Skeletal muscle tissue (tissue), 4 donors: ENCODE results near the gene SFT2D3. TPM values are rescaled to one million over a fixed set of nuclear protein-coding genes. Genes with fewer than 3 reads are reported as not detected.

Experiments used
- H3K27ac ChIP-seq: one replicate; pipeline ENCODE4 v1.7.0; 2013; ENCODE audit warnings: mild to moderate bottlenecking, low read depth, low read length, inconsistent platforms
- H3K27me3 ChIP-seq, 3 donors: one replicate each; pipeline ENCODE4 v1.7.0; 2013; ENCODE audit warnings: low read length in 3 of 3; ENCODE audit not compliant: control insufficient read depth in 3 of 3, insufficient read depth in 3 of 3
- H3K36me3 ChIP-seq, 3 donors: one replicate each; pipeline ENCODE4 v1.7.0; 2013; ENCODE audit warnings: low read length in 3 of 3; ENCODE audit not compliant: control insufficient read depth in 3 of 3, insufficient read depth in 3 of 3
- H3K4me1 ChIP-seq, 3 donors: one replicate each; pipeline ENCODE4 v1.7.0; 2013; ENCODE audit warnings: low read length in 3 of 3, mild to moderate bottlenecking in 3 of 3; ENCODE audit not compliant: control insufficient read depth in 3 of 3, insufficient read depth in 3 of 3
- H3K4me3 ChIP-seq, 3 donors: one replicate each; pipeline ENCODE4 v1.7.0; 2013; ENCODE audit warnings: low read length in 3 of 3
- H3K9ac ChIP-seq, 3 donors: one replicate each; pipeline ENCODE4 v1.7.0; 2013; ENCODE audit warnings: low read length in 3 of 3, mild to moderate bottlenecking in 3 of 3, moderate library complexity in 2 of 3, low read depth in 1 of 3
- H3K9me3 ChIP-seq, 3 donors: one replicate each; pipeline ENCODE4 v1.7.0; 2013; ENCODE audit warnings: low read length in 3 of 3; ENCODE audit not compliant: control insufficient read depth in 3 of 3
- total RNA-seq: library from RNA; depleted of rRNA; stranded (reverse); fragments of >200 nt; gene quantifications from one replicate; pipeline ENCODE4 v1.2.3, GENCODE V29; 2014
- donor health status: Osteomylitis.

SFT2D3 gene
- total RNA-seq, 1 donor from 2014 or later = 7.8 TPM

DNA sequence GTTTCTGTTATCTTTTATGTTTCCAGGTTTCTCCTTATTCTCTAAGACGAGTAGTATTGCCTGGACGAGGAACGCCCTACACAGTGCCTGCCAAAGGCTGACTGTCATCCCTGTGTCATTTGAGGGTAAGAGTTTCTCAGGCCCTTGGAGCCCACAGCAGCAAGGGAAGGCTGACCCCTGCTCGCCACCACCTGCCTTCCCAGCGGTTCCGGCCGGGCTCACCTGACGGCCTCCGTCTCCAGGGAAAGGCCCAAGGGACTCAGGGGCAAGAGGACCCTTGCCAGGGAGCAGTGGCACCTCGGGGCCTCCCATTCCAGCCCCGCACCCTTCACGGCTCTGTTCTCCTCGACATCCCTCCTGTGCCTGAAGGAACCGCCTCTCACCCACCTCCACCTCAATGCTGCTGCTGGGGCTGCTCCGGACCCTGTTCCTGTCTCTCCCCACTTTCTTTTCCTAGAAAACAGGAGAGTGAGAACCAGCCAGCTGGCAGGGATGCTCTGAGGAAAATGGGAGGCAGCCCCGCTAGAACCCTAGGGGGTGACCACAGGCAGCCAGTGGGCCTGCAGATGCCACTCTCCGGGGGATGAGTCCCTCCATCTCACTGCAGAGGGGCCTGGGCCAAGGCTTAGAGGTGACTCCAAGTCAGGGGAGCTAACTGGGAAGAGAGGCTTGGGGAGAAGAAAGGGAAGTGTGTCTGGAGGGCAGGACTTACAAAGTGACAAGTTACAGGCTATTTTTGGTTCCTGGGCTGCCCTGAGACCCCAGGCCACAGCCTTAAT is 27.8 kb upstream of the SFT2D3 start:
- peak overlapping the region; percentile 45 to 81 (median 66) for H3K9ac ChIP-seq
- H3K4me3 ChIP-seq = peak overlapping the region; percentile 64 to 72 (median 72)
- H3K27me3 ChIP-seq = peaks cover 0 to 34% (median 30%) of the 10 kb centered on the region in 3 donors
- H3K27ac ChIP-seq = peak overlapping the region; percentile 50
- H3K9me3 ChIP-seq = no peaks in the 10 kb centered on the region
- H3K4me1 ChIP-seq = peaks cover 25 to 29% (median 27%) of the 10 kb centered on the region in 3 donors
- no peaks in the 10 kb centered on the region for H3K36me3 ChIP-seq

DNA sequence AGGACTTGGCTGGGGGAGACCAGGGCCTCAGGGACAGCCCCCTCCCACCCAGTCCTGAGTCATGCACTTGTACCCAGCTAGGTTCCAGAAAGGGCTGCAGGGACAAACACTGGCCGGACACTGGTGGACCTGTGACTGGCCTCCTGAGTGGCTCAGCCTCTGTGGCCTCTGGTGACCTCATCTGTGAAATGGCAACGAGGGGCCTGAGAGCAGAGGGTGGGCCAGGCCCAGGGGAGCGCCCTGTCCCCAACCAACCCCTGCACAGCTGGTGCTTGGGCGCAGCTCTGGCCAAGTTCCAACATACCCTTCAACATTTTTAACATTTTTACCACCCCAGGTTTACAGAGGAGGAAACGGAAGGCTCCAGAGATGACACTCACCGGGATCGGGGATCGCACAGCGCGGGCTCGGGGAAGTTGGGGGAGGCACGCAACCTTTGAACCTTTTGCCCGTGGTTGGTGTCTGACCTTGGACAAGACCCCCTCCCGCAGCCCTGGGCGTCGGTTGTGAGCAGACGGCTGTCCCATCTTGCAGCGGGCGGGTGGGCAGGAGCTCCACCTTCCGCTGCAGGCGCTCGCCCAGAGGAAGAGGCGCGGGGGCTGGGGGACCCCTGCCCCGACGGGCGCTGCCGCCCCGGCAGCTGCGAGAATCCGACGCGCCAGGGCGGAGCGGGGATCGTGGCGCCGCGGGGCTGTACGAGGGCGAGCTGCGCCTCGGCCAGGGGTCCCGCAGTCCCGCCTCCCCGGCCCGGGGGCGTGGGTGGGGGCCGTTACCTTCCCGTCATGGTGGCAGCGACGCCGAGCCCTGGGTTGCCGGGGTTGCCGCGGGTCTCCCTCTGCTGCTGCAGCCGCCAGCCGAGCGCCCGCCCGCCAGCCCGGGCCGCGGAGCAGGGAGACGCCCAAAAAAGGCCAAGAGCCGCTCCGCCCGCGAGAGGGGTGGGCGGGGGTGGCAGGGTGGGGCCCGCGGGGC is 26.8 kb upstream of the SFT2D3 start:
- peaks cover 25 to 35% (median 27%) of the 10 kb centered on the region in 3 donors for H3K4me1 ChIP-seq
- no peaks in the 10 kb centered on the region for H3K9me3 ChIP-seq
- no peaks in the 10 kb centered on the region for H3K36me3 ChIP-seq
- peak overlapping the region; percentile 50 for H3K27ac ChIP-seq
- peak overlapping the region; percentile 45 to 81 (median 74) for H3K9ac ChIP-seq
- peak overlapping the region; percentile 64 to 72 (median 72) for H3K4me3 ChIP-seq
- H3K27me3 ChIP-seq = peaks cover 0 to 38% (median 32%) of the 10 kb centered on the region in 3 donors

DNA sequence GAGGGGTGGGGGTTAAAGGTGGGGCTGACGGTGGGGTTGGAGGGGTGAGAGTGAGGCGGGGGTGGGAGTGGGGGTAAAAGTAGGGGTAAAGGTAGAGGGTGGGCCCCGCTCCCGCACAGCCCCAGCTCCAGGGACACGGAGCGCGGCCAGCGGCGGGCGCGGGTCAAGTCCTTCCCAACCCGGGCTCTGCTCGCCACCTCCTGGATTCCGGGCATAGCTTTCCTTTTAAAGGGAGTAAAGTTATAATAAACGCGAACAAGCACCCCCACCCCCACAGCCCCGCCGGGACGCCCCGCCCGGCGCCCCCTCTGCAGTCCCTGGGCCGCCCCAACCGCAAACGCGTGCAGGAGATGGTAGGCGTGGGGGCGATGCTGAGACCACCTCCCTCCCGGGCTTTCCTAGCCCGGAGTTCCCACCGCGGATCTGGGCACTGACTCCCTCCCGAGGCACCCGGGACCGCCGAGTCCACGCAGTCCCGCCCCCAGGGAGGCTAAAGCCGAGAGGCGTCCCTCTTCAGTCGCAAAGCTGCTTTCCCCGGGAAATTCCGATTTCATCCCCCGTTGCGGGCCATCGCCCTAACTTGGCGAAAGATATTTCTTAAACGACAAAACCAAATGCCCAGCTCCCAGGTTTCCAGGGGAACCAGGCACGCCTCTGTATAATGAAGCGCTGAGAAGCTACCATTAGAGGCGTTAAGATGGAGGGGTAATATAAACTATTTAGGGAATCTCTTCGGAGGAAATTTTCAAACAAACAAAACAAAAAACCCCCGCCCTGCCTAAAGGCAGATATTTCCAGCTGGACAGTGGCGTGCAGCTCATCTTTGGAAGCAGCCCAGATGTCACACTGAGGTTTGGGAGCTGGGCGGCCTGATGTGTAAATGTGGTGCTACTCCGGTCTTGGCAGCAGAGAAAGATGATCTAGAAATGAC is 25.7 kb upstream of the SFT2D3 start, which contains the start of gene LIMS2:
TSS of gene LIMS2 (minus strand) at position 200 of the 931 bp plus-strand sequence. CDS start 506 bp downstream, outside the sequence.
- H3K27me3 ChIP-seq = peaks cover 0 to 40% (median 32%) of the 10 kb centered on the region in 3 donors

GRCh38 chr2:127676906-127677305 is 24.4 kb upstream of the SFT2D3 start:
- Histone ChIP-seq H3K27ac (no peak overlapping the region), H3K4me3 (peak overlapping the region in 1 of 3 donors; percentile 6), H3K4me1 (peaks cover 27 to 42% (median 33%) of the 10 kb centered on the region in 3 donors), H3K36me3 (no peaks in the 10 kb centered on the region), H3K9me3 (no peaks in the 10 kb centered on the region), H3K9ac (no peak overlapping the region), H3K27me3 (peaks cover 0 to 42% (median 29%) of the 10 kb centered on the region in 3 donors)

More for the DNA sequence above, 25.7 kb upstream of the SFT2D3 start, which contains the start of gene LIMS2:
- peaks cover 26 to 37% (median 27%) of the 10 kb centered on the region in 3 donors for H3K4me1 ChIP-seq
- no peaks in the 10 kb centered on the region for H3K36me3 ChIP-seq
- peak within 1 kb of the TSS; percentile 50 for H3K27ac ChIP-seq
- peak within 1 kb of the TSS; percentile 64 to 72 (median 72) for H3K4me3 ChIP-seq
- H3K9ac ChIP-seq = peak within 1 kb of the TSS; percentile 45 to 81 (median 74)
- H3K9me3 ChIP-seq = no peaks in the 10 kb centered on the region

DNA sequence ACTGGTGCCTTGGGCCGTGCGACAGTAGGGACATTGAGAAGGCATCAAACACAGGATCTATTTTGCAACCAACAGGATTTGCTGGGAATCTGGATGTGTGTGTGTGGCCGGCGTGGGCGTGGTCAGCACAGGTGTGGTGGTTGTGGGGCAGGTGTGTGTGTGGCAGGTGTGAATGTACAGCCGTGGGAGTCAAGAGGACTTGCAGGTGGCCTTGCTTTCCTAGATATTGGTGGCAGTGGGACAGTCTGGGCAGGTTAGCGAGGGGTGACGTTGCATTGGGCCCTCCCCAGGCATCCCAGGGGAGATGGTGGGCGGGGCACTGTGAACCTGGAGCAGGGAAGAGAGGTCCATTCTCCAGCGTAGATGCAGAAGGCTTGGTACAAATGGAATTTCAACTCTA is 22.8 kb upstream of the SFT2D3 start:
- H3K4me1 ChIP-seq = peaks cover 17 to 37% (median 25%) of the 10 kb centered on the region in 3 donors
- H3K27ac ChIP-seq = no peak overlapping the region
- no peaks in the 10 kb centered on the region for H3K36me3 ChIP-seq
- H3K9ac ChIP-seq = no peak overlapping the region
- no peak overlapping the region for H3K4me3 ChIP-seq
- no peaks in the 10 kb centered on the region for H3K9me3 ChIP-seq
- H3K27me3 ChIP-seq = peaks cover 0 to 38% (median 27%) of the 10 kb centered on the region in 3 donors

DNA sequence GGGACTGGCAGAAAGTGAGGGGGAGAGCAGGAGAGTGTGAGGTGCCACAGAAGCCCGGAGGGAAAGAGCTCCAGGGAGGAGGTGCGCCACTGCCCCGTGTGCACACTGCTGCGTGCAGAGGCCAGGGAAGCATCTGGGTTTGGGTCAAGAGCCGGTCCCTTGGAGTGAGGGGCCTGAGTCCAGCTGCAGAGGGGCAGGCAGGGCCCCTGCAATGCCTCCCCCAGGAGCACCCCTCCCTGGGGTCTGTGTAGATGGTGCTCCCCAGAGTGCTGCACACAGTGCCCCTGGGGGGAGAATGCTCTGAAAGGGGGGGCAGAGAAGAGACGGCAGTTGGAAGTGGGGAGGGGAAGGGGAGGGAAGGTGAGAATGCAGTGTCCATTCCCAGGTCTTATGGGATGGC is 22.3 kb upstream of the SFT2D3 start:
- no peaks in the 10 kb centered on the region for H3K9me3 ChIP-seq
- peaks cover 0 to 38% (median 25%) of the 10 kb centered on the region in 3 donors for H3K27me3 ChIP-seq
- H3K4me3 ChIP-seq = no peak overlapping the region
- peaks cover 17 to 40% (median 23%) of the 10 kb centered on the region in 3 donors for H3K4me1 ChIP-seq
- H3K9ac ChIP-seq = no peak overlapping the region
- no peaks in the 10 kb centered on the region for H3K36me3 ChIP-seq
- no peak overlapping the region for H3K27ac ChIP-seq

GRCh38 chr2:127679680-127680361 is 21.5 kb upstream of the SFT2D3 start:
- Histone ChIP-seq H3K9me3 (no peaks in the 10 kb centered on the region), H3K9ac (peak overlapping the region in 1 of 3 donors; percentile 25), H3K27me3 (peaks cover 0 to 32% (median 18%) of the 10 kb centered on the region in 3 donors), H3K27ac (no peak overlapping the region), H3K4me3 (no peak overlapping the region), H3K4me1 (peaks cover 17 to 34% (median 23%) of the 10 kb centered on the region in 3 donors), H3K36me3 (no peaks in the 10 kb centered on the region)

- Histone ChIP-seq H3K9ac (peak overlapping the region in 1 of 3 donors; percentile 73), H3K9me3 (no peaks in the 10 kb centered on the region), H3K27ac (no peak overlapping the region), H3K36me3 (no peaks in the 10 kb centered on the region), H3K27me3 (peaks cover 0 to 32% (median 15%) of the 10 kb centered on the region in 3 donors), H3K4me1 (peaks cover 15 to 30% (median 21%) of the 10 kb centered on the region in 3 donors), H3K4me3 (peak overlapping the region; percentile 42 to 65 (median 62))
These were observed 20.5 kb upstream of the SFT2D3 start for GRCh38 chr2:127680706-127681287.
